Epithelial cell of esophagus (primary cell): Measurements from ENCODE around the gene COL15A1.
A peak's percentile ranks its signal among the peaks of the same experiment; 100 is the strongest.

Source experiments
- DNase-seq: peaks from one replicate; pipeline ENCODE4 v3.0.0; 2010; ENCODE audit warnings: low read depth
- H3K4me3 ChIP-seq: 2 replicates; pipeline ENCODE4 v1.5.1; 2011; ENCODE audit warnings: mild to moderate bottlenecking, low read length, control low read depth
- CTCF ChIP-seq: IDR thresholded peaks from 2 replicates; pipeline ENCODE4 v1.5.1; 2011; ENCODE audit warnings: low read depth, mild to moderate bottlenecking, low read length, control low read depth, inconsistent platforms; ENCODE audit not compliant: insufficient read depth; ENCODE audit errors: missing control alignments

Gene COL15A1

DNA sequence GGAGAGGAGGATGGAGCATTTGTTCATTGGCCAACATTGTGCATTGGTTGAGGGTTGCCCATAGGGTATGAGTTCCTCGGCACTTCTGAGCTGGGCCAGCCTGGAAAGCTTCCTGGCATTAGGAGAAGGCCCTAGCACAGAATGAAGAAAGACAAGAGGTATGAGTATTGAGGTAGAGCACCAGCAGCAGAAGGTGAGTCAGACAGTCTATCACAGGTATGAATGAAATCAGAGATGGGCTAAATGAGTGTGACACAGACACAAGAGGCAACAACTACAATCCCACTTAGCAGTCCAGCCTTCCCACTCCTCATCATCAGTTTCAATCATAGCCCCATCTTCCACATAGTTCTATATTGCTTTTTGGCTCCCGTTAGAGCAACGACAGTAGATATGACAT is 135.8 kb downstream of the COL15A1 start:
- H3K4me3 ChIP-seq: no peak overlapping the region
- DNase-seq: peak; percentile 57
- TF ChIP-seq CTCF: no peak

DNA sequence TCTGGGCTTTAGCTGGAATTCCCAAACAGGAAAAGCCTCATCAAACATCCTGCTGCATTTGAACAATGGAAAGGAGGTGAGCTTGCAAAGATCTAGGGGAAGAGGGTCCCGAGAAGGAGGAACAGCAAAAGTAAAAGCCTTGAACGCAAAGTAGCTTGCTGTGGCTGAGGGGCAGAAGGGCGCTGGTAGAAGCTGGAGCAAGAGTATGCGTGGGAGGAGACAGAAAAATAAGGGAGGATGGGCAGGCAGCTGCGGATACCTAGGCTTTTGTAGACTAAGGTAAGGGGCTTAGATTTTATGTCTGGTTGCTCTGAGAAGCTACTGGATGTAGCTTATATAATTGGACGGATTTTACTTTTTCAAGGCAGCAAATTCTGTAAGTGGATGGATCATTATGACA is 139.3 kb downstream of the COL15A1 start:
- no peak for TF ChIP-seq CTCF
- H3K4me3 ChIP-seq: no peak overlapping the region

GRCh38 chr9:99085949-99086948 is 142.5 kb downstream of the COL15A1 start:
- no peak for TF ChIP-seq CTCF
- peak; percentile 44 for DNase-seq
- no peak overlapping the region for H3K4me3 ChIP-seq

More for the DNA sequence above, 139.3 kb downstream of the COL15A1 start:
- DNase-seq: no peak

DNA sequence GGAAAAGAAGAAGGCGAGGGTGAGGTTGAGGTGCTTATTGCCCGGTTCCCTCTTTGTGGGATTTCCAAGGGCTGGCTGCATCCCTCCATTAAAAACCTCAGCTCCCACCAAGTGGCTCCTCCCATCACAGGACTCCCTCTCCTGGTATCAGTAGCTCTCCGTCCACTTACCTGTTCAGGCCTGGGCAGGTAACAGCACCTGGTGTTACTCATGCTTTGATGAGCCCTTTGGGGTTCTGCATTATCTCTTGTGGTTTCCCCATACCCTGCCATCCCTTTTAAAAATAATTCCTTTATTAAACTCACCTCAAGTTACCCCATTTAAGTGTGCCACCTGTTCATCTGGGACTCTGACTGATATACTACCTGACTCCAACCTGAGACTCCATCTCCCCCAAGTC is 143.8 kb downstream of the COL15A1 start:
- TF ChIP-seq CTCF: no peak
- peak; percentile 35 for DNase-seq
- H3K4me3 ChIP-seq: no peak overlapping the region

GRCh38 chr9:99090336-99091130 is 146.8 kb downstream of the COL15A1 start:
- no peak overlapping the region for H3K4me3 ChIP-seq
- DNase-seq: no peak
- TF ChIP-seq CTCF: no peak

- DNase-seq: no peak
- no peak overlapping the region for H3K4me3 ChIP-seq
- TF ChIP-seq CTCF: no peak
Observed at GRCh38 chr9:99092643-99093491, 149.2 kb downstream of the COL15A1 start.
